Fibroblast of villous mesenchyme (primary cell): ENCODE data around the gene RNF125. TPM values are rescaled to one million over a fixed set of nuclear protein-coding genes. Genes with fewer than 3 reads are reported as not detected.

Experiments
- DNase-seq: peaks from one replicate; pipeline ENCODE4 v3.0.0-alpha.2; 2010; ENCODE audit warnings: low read depth
- H3K4me3 ChIP-seq: 2 replicates; pipeline ENCODE4 v1.5.1; 2011; ENCODE audit warnings: low read depth, mild to moderate bottlenecking, low read length
- total RNA-seq: library from RNA; depleted of rRNA; stranded (reverse); fragments of >200 nt; gene quantifications from 2 replicates; pipeline ENCODE4 v1.2.3, GENCODE V29; 2012
- TF ChIP-seq, protein P1 (sequence below): IDR thresholded peaks from 2 replicates; pipeline ENCODE4 v1.5.1; 2012; ENCODE audit warnings: low read depth, mild to moderate bottlenecking, low read length; ENCODE audit not compliant: insufficient read depth

RNF125 gene
- total RNA-seq, 1 donor, result under 0.01 TPM

DNA sequence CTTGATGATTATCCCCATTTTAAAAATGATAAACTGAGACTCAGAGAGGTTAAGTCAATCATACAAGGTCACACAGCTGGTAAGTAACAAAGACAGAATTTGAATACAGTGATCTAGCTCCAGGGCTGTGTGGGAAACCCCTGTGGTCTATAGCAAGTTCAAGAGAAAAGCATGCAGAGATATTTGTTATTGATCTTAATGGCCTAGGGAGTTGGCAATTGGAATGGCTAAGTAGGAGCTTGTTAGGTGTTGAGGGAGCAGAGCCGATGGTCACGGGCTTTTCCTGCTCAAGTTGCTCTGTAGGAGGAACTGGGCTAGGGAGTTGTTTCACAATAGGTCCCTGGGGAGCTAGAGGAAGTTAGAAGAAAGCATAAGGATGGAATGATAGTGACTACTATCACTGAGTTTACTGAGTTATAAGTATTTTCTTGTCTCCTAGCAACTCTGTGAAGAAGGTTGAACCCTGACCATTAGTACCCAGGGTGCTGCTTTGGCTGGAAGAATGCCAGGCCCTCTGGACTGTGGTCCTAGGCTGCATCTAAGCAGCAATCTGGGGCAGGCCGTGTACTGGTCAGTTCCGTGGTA, 30.0 kb downstream of the RNF125 start:
- H3K4me3 ChIP-seq, result no peak overlapping the region
- TF ChIP-seq, protein P1, sequence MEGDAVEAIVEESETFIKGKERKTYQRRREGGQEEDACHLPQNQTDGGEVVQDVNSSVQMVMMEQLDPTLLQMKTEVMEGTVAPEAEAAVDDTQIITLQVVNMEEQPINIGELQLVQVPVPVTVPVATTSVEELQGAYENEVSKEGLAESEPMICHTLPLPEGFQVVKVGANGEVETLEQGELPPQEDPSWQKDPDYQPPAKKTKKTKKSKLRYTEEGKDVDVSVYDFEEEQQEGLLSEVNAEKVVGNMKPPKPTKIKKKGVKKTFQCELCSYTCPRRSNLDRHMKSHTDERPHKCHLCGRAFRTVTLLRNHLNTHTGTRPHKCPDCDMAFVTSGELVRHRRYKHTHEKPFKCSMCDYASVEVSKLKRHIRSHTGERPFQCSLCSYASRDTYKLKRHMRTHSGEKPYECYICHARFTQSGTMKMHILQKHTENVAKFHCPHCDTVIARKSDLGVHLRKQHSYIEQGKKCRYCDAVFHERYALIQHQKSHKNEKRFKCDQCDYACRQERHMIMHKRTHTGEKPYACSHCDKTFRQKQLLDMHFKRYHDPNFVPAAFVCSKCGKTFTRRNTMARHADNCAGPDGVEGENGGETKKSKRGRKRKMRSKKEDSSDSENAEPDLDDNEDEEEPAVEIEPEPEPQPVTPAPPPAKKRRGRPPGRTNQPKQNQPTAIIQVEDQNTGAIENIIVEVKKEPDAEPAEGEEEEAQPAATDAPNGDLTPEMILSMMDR, result no peak
- peak; percentile 77 for DNase-seq

DNA sequence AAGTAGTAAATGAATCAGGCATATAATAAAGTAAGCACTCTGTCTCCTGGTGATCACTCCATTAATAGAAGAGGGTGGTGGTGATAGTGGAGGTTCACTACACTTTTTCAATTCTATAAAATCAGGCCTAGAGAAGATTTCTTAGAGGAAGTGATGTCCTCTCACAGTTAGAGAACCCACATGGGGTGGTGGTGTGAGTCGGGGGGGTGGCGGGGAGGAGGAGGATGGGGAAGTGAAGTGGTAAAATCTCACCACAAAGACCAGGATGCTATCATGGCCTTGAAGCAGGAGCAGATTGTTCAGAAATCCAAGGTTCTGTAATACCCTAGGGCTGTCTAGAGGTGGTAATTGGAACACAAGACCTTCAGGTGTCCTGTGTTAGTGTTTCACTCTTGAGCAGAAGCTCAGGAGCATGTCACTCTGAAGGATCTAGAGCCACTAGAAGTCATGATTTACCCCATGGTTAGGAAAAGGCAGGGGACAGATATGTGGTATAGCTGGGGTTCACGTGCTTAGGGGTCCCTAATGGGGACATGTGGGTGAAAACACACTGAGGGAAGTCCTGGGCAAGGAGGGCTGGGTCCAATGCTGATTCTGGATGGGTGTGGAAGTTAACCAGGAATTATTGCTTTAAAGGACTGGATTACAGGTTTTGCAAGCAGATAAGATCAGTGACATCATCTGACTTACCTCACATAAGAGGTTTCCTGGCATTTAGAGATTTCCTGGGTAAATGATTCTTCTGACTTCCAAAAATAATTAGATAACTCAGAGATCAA, 31.0 kb downstream of the RNF125 start:
- TF ChIP-seq, protein P1, result no peak
- no peak overlapping the region for H3K4me3 ChIP-seq
- DNase-seq, result no peak

DNA sequence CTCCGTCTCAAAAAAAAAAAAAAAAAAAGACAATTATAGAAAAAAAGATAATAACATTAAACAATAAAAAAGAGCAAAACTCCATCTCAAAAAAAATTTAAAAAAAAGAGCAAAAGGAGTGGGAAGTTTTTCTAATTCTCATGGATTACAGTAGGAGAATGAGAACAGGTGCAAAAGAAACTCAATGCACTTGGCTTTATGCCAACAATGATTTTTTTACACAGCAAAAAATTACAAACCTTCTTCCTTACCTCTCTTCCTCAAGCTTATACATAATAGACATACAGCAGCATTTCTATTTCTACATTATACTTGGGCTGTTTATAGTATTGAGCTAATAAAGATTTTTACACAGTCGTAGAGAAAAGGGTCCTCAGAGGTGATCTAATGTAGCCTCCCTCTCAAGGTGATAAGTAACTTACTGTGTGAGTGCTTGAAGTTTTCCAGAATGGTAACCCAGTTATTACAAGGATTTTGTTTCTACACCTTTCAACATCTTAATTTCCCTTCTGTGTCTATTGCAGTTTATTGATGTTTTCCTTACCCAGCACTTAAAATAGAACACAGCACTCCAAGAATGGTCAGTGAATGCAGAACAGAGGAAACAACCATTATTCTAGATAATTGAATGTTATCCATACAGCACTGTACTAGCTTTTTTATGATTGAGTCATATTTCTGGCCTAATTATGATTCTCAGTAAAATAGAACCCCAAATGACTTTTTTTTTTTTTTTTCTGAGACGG, 38.2 kb downstream of the RNF125 start:
- DNase-seq, result no peak
- TF ChIP-seq, protein P1, result no peak
- no peak overlapping the region for H3K4me3 ChIP-seq

DNA sequence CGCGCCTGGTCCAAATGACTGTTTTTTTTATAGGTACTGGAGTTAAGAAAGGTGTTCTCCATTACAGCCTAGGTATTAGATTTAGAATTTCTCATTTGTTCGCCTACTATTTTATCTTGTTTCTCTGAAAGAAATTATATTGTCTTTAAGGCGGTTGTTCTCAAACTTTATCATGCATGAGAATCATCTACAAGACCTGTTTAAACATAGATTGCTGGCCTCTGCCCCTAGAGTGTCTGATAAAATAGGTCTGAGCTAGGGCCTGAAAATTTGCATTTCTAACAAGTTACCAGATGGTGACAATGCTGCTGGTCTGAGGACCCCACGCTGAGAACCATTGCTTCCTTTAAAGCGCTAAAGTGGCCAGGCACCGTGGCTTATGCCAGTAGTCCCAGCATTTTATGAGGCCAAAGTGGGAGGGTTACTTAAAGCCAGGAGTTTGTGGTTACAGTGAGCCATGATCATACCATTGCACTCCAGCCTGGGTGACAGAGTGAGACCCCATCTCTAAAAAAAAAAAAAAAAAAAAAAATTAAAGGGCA, 39.1 kb downstream of the RNF125 start:
- TF ChIP-seq, protein P1, result no peak
- no peak for DNase-seq

DNA sequence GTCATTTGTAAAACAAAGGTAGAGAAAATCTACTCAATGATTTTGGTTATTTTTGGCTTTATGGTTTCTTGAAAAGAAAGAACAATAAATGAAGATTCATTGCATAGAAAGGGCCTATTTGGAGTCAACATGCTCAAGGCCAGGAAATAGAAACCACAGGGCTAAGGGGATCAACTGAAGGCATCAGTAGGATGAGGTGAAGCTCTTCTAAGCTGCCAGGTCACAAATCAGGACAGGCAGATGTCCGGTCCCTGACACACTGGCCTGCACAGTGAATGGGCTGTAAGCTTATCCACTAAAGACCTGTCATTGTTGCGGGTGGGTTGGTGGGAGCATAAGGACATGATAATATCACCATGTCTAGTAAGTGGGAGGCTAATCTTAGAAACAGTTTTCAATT, 41.4 kb downstream of the RNF125 start:
- DNase-seq, result no peak
- TF ChIP-seq, protein P1, result no peak
- no peak overlapping the region for H3K4me3 ChIP-seq

More for the DNA sequence above, 39.1 kb downstream of the RNF125 start:
- H3K4me3 ChIP-seq, result no peak overlapping the region

DNA sequence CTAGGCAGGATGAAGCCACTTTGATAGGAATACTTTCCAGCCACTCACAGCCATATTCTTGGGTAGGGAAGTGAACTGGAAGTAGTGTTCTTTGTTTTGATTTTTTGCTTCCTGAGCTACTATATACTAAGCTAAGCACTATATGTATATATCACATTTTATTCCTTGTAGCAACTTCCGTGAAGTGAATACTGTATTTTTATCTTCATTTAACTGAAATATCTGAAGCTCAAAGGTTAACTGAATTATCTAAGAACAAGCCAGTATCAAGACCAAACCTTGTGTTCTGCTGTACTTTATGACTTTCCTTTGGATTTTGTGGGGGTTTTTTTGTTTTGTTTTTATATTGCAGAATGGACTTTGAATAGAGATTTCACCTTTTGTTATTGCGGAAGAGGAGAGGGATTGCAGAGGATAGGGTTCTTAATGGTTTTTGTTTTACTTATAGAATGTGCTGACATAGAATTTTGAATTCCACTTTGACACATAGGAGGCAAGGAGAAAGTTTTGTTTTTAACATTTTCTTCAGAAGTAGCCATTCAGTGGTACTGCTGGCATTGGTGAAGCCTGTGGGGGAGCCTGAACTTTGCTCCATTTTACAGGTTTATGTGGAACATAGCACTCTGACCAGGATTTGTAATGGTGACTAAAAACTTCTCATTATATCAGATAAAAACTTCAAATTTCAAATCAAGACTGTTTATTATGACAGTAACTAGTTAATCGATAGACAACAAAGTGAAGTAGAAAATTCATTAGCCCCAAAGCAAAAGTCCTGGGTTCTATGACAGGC, 48.9 kb downstream of the RNF125 start:
- TF ChIP-seq, protein P1, result no peak
- DNase-seq, result no peak
- H3K4me3 ChIP-seq, result no peak overlapping the region
